Nucleus accumbens (tissue), 56 donors: ENCODE data around the gene EMP3.
"Not testable (repeated sequence)": the region's sequence is repeated elsewhere in the genome, so short reads cannot be mapped to it uniquely, and the experiment has no call there.

Experiments
- DNase-seq, 56 donors: peaks; one replicate each; lab custom pipeline; 2025; lab: John Stamatoyannopoulos, UW

Gene EMP3

DNA sequence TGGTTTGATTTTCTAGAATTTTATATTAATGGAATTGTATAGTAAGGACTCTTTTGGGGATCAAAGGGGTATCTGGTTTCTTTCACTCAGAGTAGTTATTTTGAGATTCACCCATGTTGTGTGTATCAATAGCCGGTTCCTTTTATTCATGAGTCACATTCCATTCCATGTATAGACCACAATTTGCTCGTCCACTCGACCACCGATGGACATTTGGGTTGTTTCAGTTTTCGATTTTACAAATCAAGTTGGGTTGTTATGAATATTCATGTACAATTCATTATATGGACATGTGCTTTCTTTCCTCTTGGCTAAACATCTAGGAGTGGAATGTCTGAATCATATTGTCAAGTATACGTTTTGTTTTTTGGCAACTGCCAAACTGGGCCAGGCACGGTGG, 9.6 kb upstream of the EMP3 start:
- DNase-seq: no peak

DNA sequence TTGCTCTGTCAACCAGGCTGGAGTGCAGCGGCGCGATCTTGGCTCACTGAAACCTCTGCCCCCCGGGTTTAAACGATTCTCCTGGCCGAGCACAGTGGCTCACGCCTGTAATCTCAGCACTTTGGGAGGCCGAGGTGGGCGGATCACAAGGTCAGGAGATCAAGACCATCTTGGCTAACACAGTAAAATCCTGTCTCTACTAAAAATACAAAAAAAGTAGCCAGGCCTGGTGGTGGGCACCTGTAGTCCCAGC, 7.7 kb upstream of the EMP3 start:
- DNase-seq: not testable (repeated sequence)

DNA sequence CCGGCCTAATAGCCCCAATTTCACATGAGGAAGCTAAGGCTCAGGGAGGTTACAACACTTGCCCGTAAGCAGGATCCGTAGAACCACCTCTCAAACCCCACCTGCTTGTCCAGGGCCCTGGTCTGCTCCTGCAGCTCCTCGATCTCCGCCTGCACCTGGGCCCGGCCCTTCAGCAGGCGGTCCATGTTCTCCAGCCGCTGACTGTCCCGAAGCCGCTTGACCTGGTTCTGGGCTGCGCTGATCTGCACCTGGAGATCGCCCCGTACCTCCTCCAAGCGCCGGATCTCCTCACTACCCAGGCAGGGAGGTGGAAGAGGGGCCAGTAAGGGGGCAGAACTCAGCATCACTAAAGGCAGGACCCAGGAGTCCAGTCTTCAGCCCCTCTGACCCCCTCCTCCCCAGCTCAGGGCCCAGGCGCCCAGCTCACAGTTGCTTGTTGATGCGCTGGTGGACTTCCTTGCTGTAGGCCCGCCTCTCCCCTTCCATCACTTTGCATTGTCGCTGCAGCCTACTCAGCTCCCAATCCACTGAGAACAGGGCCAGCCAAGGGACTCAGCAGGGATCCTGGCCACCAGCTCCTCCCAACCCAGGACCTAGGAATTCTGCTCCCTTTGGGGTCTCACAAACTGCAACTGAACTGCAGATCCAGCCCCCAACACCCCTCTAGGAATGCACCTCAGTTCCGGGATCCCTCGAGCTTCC, 6.9 kb upstream of the EMP3 start:
- no peak for DNase-seq

DNA sequence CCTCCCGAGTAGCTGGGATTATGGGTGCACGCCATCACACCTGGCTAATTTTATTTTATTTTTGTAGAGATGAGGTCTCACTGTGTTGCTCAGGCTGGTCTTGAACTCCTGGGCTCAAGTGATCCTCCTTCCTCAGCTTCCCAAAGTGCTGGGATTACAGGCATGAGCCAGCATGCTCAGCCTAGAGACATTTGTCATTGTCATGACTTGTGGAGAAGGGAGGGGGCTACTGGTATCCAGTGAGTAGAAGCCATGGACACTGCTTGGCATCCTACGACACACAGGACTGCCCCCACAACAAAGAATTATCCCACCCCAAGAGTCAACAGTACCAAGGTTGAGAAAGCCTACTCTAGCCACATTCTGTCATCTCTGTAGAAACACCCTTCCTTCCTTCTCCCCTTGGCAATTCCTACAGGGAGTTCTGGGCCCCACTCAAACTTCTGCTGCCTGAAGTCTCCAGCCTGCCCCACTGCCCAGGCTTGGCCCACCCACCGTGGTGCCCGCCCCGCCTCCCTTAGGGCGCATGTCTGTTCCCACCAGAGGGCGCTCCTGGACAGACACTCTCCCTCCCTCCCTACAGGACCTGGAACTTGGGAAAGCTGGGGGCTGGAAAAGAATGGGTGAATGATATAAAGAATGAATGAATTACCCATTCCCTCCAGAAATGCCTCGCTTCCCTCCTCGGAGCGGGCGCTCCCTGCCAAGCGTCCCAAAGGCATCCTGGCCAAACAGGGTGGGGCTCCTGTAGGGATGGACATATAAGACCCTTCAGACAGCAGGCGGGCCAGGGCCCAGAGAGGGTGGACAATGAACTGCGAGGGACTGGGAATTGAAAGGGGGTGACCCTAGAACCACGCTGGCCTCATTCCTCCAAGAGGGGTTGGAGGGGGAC, 5.5 kb upstream of the EMP3 start:
- peak in 49 of 56 donors; percentile 9 to 86 (median 51) for DNase-seq

DNA sequence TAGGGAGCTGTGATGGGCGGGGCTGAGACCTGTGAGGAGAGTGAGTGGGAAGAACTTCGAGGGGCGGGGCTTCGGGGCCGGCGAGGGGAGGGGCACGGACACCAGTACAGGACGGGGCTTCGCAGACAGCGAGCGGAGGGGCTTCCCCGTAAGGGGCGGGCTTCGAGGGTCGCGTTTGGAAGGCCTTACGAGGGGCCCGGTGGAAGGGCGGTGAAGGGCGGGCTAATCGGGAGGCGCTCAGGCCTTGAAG, 4.1 kb upstream of the EMP3 start:
- DNase-seq: peak in 55 of 56 donors; percentile 22 to 90 (median 71)

DNA sequence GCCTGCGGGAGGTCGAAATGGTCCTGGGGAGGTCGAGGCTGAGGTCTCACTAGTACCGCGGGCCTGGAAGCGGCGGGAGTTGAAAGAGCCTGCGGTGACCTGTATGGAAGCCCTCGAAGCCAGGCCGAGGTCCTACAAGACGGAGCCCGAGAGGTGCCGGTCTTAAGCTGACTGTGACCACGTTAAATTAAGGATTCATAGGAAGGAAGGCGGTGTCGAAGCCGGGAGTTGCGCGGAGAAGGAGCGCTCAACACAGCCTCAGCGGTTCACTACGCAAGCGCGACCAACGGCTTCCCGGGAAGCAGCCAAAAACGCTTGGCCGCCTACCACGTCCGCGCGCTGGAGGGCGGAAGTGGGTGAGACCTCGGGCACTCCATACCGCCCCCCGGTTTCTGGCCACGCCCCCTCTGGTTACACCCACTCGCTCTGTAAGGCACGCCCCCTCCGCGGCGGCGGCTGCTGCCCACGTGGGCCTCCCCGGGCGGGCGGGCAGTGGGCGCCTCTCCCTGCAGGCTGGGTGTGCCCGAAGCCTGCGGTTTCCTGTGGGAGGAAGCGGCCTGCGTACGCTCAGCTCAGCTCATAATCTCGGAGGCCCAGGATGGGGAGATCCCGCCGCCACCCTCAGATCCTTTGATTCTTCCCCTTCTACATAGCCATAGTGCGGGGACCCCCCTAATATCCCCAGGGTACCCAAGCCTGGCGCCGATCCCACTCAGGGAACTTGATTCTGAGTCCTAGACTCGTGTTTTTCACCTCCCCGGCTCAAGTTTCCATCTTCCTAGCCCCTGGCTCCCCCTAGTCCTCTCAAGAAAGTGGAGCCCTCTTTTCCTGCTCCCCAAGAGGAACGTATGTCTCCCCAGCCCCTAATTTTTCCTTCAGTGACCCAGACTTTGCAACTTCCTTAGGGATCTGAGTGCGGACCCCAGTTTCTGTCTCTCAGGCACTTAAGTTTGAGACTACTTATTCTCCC, 3.4 kb upstream of the EMP3 start:
- peak; percentile 59 to 99 (median 95) for DNase-seq

DNA sequence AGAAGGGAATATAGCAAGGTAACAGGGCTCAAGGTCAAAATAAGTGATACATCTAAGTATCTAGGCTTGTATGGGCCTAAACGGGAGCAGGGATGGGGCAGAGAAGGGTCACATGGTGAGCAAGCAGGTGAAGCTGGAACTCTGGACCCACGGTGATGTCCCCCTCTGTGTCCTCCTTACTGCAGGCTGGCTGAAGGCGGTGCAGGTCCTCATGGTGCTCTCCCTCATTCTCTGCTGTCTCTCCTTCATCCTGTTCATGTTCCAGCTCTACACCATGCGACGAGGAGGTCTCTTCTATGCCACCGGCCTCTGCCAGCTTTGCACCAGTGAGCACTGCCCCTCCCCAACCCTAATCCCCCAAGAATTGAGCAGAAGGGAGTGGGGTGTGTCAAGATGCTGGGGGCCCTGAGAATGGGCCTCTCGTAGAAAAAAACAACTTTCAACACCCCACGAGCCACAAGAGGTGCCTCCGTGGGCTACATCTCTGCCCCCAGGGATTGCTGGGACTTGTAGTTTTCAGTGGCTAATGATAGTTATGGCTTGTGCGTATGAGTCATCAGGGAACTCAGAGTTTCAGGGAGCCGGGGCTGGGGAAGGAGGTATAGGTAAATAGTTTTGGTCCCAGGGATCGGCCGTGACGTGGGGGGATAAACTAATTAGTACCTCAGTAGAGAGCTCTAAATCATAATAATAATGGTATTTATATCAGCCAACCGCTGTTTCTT, 4.0 kb downstream of the EMP3 start:
- DNase-seq: peak in 11 of 56 donors; percentile 1 to 32 (median 12)

DNA sequence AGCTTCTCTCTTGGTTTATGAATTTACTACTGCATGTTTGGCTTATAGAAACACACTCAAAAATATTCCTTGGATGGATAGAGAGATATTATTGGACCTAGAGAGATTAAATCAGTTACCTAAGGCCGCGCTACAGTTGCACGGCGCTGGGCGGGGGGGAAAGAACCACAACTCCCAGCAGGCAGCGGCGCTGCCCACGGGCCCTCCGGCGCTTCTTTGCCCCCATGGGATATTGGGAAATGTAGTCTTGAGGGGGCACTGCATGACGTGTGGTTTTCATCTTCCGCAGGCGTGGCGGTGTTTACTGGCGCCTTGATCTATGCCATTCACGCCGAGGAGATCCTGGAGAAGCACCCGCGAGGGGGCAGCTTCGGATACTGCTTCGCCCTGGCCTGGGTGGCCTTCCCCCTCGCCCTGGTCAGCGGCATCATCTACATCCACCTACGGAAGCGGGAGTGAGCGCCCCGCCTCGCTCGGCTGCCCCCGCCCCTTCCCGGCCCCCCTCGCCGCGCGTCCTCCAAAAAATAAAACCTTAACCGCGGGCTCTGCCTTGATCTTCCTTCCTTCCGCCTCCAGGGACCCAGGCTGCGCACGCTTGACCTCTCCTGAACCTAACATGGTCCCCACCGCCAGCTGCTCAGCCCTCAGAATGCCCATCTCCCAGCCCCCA, 4.8 kb downstream of the EMP3 start:
- DNase-seq: peak; percentile 51 to 94 (median 82)

DNA sequence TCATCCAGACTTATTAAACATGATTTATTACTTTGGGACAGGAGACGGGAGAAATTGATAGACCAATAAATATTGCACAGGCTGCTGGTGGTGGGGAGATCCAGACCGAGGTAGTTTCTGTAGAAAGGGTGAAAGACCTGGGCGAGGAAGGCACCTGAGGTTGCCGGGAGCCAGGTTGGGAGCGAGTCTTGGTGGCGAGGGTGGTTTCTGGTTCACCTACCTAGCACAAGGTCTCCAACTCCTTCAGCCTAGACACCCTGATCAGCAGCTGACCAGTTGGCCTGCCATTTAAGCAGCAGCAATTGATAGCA, 7.0 kb downstream of the EMP3 start:
- DNase-seq: no peak

DNA sequence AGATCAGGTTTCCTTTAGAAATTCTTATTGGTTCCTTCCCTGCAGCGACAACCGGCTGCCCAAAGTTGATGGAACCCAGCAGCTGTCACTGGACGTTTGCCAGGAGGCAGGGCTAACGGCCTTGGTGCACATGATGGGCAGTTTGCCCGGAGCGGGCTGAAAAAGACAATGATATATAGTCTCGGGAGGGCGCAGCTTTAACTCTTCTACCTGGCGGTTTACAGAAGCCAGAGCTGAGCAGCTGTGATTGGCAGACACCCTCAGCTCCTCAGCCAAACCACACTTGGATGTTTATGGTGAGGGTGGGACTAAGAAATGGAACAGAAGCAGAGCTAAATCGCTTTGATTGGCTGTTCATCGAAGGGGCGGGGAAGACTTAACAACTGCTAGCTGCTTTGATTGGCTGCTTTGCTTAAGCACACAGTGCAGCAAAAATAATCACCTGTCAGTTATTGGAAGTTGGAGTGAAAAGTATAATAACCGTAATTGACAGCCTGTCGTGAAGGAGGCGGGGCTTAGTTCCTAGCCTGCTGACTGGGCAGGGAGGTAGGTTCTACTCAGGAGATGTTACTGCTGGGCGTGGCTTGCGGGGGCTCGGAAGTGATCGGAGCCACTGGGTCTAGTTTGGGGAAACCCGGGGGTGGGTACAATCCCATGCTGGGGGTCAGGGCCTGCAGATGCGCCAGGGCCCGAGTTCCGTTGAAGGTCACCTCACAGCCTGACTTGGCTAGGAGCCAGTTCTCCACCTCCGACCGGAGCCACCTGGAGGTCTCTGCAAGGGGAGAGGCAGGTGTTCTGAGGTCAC, 7.5 kb downstream of the EMP3 start:
- peak; percentile 41 to 98 (median 80) for DNase-seq

DNA sequence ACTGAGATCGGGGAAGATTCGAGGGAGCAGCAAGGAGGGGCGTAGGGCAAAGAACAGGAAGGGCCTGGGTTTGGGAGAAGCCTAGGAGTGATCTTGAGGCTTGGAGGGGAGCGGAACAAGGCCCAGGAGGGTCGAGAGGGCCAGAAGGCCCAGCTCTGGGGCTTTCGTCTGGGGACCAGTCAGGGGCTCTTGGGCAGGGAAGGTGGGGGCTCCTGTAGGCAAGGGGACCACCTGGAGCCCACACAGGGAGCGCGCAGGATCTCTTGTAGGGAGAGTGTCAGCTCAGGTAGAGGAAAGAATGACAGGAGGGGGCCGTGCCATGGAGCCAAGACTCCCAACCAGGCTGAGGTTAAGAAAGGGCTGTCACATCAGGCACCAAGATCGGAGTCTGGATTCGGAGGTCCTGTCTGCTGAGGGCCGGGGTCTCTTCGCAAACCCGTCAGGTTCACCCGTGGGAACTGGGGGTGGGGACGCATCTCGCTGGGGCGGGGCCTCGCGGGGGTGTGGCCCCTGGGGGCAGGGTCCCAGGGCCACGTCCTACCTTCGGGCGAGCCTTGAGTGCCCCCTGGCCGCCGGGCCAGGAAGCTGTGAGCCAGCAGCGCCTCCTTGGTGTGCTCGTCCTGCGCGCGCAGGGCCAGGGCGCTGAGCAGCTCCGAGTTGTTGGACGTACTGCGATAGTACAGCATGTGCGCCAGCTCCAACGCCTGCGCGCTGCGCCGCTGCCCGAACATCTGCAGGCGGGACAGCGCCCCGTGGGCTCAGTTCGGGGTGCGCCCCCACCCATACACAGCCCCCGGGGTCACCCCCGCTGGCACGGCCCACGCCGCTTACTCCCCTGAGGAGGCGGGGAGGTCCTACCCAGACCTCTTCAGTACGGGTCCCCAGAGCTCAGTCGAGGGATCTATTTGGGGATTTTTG, 8.4 kb downstream of the EMP3 start:
- peak in 51 of 56 donors; percentile 18 to 83 (median 57) for DNase-seq

DNA sequence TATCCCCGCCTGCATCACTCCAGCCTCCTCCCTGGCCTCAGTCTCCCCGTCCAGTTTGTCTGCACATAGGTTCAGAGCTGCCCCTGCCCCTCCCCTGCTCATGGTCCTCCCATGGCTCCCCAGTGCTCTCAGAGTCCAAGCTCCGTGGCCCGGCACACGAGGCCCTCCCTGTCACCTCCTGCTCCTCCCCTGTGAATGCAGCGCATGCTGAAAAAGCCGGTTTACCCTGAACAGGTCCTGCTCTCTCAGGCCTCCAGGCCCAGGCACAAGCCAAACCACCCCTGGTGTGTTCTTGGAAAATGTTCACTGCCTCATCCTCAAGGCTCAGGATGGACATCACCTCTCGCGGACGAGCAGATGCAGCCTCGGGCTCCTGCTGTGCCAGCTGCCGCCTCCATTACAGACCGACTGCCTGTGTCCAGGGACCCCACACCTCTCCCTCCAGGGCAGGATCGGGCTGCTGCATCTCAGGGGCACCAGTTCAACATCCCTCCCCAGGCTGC, 13.0 kb downstream of the EMP3 start:
- no peak for DNase-seq

DNA sequence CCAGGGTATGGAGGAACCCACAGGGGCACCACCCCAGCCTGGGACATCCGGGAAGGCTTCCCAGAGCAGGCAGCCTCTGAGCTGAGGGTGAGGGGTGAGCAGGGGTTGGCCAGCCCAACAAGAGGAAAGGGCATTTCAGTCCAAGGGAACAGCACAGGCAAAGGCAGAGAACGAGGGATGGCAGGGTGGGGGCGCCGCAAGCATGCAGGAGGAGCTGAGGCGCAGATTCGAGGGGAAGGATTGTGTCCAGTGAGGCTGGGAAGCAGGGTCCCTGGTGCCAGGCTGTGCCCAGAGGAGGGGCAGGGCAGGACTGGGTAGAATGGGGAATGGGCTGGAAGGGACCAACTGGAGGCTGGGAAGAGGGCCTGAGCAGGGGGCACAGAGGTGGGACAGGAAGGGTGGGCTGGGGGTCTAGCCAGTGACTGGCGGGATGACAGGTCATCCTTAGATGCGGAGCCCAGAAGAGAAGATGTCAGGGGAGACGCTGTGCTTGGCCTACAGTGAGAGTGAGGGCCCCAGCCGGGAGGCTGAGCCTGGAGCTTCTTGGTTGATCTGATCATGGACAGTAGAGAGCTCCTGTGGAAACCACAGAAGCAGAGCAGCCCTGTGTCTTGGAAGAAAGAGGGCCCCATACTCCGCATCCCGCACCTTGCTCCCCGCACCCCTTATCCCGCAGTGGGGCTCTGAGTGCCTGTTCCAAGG, 13.6 kb downstream of the EMP3 start:
- no peak for DNase-seq

DNA sequence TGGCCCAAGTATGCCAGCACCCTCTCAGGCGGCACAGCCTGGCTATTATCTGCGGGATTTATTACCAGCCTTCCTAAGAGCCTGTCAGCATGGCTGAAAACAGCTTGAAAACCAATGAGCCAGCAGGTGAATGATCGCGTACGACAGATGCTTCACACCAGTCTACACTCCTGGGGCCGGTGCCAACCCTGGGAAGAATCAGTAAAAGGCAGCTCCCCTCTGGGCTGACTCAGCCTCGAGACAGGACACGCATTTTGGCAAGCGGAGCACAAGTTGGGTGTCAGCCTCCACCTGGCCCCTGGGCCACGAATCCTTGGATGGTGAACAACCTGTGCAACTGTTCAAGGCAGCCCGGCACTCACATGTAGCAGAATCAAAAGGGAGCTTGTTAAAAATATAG, 15.6 kb downstream of the EMP3 start:
- peak in 10 of 56 donors; percentile 4 to 34 (median 14) for DNase-seq

DNA sequence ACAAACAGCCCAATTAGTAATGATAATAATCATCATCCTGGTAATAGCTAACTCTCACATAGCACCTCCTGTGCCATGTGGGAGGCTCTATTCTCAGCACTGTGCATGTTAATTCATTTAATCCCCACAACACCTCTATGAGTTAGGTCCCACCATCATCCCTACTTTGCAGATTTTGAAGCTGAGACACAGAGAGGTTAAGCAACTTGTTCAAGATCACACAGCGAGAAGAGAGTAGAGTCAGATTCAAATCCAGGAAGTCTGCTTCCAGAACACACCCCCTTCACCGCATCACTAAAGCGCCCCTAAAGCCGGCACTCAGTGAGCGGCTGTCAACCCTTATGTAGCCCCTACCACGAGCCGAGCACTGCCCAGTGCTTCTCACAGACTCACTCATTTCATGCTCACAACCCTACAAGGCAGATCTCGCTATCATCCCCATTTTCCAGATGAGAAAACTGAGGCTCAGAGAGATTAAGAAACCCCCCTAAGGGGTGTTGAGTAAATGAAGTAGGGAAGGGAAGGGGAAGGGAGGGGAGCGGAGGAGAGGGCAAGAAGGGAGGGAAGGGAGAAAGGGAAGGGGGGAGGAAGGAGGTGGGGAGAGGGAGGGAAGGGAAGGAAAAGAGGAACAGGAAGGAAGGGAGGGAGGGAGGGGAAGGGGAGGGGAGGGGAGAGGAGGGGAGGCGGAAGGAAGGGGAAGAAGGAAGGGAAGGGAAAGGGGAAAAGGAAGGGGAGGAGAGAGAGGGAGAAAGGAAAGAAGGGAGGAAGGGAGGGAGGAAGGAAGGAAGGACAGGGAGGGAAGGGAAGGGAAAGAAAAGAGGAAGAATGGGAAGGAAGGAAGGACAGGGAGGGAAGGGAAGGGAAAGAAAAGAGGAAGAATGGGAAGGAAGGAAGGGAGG, 16.4 kb downstream of the EMP3 start:
- peak in 1 of 56 donors; percentile 18 for DNase-seq

DNA sequence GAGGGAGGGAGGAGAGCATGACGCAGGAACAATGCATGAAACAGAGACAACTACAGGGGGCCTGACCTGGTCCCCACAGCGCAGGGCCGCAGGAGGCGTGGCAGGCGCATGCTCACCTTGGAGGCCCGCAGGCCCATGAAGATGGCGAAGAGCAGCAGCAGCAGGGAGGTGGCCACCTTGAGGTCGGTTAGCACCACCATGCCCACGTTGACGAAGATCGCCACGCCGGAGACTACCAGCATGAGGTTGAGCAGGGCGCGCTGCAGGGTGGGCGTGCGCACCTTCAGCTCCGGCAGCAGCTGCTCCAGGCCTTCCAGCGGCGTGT, 17.0 kb downstream of the EMP3 start:
- no peak for DNase-seq
